ENCODE data around the gene GLIS1.

DNA sequence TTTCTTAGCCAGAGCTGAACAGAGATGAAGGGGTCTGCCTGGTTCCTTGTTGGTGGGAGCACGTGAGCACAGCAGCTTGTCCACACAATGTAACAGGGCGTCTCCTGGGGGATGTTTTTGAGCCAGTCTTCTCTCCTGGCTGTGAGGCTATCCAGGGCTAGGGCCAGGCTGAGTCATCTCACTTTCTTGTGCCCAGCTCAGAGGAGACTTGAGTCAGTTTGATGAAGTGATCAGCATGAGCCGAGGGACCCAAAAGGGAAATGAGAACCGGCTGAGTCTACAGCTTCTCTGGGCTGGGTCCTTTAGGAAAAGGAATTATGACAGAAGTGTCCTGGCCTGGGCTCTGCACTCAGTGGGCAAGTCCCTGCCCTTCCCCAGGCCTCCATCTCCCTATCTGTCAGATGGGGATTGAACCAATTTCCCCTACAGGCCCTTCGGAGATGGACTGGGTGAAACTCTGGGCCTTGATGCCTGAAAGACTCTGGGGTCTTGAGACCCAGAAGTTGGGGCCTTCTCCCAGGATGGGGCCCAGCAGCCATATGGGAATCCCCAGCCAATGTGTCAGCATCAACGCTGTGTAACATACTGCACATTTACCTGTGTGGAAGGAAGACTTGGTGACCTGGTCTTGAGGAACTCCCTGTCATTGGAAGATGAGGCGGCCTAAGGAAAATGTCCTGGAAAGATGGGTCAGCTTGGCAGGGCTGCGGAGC, 243.2 kb downstream of the GLIS1 start:
- TF ChIP-seq POLR2A (IDR thresholded peaks at IDR 0.05) (no peak), EP300 (IDR thresholded peaks at IDR 0.05) (no peak)
- TF ChIP-seq, protein P1, sequence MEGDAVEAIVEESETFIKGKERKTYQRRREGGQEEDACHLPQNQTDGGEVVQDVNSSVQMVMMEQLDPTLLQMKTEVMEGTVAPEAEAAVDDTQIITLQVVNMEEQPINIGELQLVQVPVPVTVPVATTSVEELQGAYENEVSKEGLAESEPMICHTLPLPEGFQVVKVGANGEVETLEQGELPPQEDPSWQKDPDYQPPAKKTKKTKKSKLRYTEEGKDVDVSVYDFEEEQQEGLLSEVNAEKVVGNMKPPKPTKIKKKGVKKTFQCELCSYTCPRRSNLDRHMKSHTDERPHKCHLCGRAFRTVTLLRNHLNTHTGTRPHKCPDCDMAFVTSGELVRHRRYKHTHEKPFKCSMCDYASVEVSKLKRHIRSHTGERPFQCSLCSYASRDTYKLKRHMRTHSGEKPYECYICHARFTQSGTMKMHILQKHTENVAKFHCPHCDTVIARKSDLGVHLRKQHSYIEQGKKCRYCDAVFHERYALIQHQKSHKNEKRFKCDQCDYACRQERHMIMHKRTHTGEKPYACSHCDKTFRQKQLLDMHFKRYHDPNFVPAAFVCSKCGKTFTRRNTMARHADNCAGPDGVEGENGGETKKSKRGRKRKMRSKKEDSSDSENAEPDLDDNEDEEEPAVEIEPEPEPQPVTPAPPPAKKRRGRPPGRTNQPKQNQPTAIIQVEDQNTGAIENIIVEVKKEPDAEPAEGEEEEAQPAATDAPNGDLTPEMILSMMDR (IDR thresholded peaks at IDR 0.05), result no peak
